Subcutaneous adipose tissue (tissue), 4 donors: Measurements from ENCODE around the gene DIPK1B. TPM values are rescaled to one million over a fixed set of nuclear protein-coding genes. Genes with fewer than 3 reads are reported as not detected.

Experiments
- total RNA-seq, 4 donors: library from RNA; depleted of rRNA; stranded (reverse); fragments of >200 nt; gene quantifications; one replicate each; pipeline ENCODE4 v1.1.0, GENCODE V29; 2016
- TF ChIP-seq, protein P1 (sequence below): fragments of 450-650 bp; IDR thresholded peaks from one replicate; pipeline ENCODE4 v1.5.1; 2016; ENCODE audit warnings: low read depth, mild to moderate bottlenecking, control low read depth, antibody characterized with exemption, moderate library complexity

DIPK1B gene
- total RNA-seq, 4 donors from 2014 or later, result 1.9 to 7.9 (median 5.6) TPM

DNA sequence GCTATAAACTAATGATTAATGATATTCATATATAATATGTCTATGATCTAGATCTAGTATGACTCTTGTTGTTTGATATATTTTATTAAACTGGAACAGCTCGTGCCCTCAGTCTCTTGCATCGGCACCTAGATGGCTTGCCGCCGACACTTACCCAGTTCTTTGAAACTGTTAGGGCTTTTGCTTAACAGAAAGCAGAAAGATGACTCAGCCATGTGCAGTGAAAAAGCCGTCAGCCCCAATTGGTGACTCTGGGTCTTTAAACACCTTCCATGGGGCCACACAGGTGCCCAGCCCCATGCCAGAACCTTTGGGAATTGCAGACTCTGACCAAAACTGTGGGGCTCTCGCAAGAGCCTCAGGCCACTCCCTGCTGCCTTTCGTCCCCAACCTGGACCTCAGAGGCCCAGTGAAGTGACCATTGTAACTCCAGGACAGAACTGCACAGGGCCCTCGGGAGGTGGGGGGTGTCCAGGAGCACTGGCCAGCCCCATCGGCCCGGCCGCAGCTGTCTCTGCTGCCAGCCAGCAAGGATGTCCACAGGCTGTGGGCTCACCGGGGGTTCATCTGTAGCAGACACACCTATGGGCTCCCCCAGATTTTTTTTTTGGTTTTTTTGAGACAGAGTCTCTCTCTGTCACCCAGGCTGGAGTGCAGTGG lies 22.6 kb downstream of the DIPK1B start:
- TF ChIP-seq, protein P1, sequence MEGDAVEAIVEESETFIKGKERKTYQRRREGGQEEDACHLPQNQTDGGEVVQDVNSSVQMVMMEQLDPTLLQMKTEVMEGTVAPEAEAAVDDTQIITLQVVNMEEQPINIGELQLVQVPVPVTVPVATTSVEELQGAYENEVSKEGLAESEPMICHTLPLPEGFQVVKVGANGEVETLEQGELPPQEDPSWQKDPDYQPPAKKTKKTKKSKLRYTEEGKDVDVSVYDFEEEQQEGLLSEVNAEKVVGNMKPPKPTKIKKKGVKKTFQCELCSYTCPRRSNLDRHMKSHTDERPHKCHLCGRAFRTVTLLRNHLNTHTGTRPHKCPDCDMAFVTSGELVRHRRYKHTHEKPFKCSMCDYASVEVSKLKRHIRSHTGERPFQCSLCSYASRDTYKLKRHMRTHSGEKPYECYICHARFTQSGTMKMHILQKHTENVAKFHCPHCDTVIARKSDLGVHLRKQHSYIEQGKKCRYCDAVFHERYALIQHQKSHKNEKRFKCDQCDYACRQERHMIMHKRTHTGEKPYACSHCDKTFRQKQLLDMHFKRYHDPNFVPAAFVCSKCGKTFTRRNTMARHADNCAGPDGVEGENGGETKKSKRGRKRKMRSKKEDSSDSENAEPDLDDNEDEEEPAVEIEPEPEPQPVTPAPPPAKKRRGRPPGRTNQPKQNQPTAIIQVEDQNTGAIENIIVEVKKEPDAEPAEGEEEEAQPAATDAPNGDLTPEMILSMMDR, result no peak

DNA sequence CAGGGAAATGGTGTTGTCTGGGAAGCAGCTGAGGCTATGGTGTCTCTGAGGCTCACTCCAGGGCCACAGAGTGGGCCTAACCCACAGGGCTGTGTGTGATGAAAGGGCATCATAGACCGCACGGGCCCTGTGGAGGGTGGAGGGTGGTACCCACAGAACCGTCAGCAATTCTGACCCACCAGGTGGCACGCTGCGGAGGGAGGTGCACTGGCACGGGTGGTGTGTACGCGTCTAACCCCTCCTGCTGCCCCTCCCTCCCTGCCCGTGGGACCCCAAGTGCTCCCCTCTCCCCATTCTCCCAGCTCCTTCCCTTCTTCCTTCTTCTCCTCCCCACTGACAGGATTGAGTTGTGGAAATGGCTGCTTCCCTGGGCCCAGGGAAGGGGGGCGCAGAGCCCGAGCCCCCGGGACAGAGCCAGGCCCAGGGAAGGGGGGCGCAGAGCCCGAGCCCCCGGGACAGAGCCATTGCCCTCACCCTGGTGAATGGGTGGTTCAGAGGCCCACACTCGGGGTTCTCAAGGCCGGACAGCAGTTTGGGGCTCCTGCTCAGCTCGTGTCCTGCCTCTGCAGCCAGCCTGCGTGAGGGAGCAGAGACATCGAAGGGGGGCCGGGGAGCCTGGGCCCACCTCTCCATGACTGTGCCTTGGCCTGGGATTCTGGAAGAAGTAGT lies 23.6 kb downstream of the DIPK1B start:
- TF ChIP-seq, protein P1, result no peak

DNA sequence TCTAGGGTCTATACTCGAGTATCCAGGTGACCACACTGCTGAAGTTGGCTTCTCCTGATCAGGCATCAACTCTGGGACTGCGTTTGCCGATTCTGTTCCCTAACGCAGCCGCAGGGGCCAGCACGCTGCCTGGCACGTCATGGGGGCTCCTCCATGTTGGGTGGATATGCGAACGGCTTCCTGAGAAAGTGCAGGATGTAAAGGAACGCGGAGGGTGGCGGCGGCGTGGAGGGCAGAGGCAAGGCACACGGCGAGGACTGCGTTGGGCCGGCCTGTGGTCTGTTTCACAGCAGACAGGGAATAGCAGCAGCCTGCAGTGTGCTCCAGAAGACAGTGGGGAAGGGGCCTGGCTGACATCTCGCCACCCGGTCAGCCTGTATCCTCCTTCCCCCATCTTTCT lies 26.6 kb downstream of the DIPK1B start:
- TF ChIP-seq, protein P1, result no peak

GRCh38 chr9:136739509-136739908 lies 27.1 kb downstream of the DIPK1B start:
- TF ChIP-seq, protein P1, result no peak

GRCh38 chr9:136740069-136740468 lies 27.7 kb downstream of the DIPK1B start:
- TF ChIP-seq, protein P1, result no peak

- TF ChIP-seq, protein P1, result no peak
Measured at GRCh38 chr9:136740491-136740890, 28.1 kb downstream of the DIPK1B start.

DNA sequence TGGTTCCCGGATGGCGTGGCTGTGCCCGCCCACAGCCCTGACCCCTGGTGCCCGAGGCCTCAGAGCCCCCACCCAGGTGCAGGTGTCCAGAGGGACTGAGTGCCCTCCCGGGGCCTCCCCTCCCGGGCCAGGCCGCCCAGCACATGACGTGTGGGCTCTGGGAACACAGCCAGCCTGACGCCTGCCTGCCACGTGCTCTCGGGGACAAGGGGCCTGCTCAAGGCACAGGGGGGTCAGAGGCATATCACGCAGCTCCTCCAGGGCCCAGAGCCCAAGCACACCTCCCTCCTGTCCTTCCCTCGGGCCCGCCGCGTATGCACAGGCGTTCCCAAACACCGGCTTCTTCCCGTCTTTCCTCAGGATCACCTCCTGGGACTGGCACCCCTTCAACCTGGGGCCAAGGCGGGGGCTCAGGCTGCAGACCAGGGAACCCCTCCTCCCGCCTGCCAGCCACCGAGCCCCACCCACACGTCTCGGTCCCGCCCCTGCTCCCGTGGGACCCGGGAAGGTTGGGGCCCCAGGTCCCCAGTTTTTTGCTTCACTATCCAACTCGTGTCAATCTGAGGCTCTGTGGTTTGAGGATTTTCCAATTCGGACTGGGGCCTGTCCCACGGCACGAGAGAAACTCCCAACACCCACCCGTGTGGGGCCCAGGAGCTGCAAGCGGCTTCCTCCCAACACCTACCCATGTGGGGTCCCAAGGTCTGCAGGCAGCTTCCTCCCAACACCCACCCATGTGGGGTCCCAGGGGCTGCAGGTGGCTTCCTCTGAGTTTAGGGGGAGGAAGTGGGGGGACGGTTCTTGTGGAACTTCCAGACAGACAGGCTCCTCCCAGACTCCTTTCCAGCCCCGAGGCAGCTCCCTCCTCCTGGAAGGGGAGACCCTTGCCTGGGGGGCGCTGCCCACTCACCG lies 28.9 kb downstream of the DIPK1B start:
- TF ChIP-seq, protein P1, result no peak
